ENCODE measurements around the gene MAPT. TPM values are rescaled to one million over a fixed set of nuclear protein-coding genes. Genes with fewer than 3 reads are reported as not detected.
A peak's percentile ranks its signal among the peaks of the same experiment; 100 is the strongest.

Gene MAPT
- total RNA-seq, 1 donor from 2014 or later = 0.88 TPM

DNA sequence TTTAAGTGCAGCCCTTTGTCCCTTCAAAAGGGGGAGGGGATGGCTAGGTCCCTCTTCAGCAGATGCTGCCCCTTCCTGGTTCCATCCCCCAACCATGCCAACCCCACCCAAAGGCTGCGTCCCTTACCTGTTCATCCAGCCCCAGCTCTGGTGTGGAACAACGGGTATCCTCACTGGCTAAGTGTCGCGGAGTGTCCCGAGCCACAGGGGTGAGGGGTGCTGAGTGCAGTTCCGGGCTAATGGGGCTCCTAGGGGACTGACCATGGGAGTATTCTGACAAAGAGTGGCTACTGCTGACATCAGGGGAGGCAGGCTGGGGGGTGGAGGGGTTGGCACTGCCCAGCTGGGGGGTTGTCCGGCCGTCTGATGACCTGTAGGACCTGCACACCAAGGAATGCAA lies 137.6 kb downstream of the MAPT start:
- peak; percentile 28 for ATAC-seq

- no peak for ATAC-seq
Observed at GRCh38 chr17:46032909-46033308, 138.6 kb downstream of the MAPT start.

- peak; percentile 8 for ATAC-seq
Observed at GRCh38 chr17:46033392-46033791, 139.0 kb downstream of the MAPT start.

DNA sequence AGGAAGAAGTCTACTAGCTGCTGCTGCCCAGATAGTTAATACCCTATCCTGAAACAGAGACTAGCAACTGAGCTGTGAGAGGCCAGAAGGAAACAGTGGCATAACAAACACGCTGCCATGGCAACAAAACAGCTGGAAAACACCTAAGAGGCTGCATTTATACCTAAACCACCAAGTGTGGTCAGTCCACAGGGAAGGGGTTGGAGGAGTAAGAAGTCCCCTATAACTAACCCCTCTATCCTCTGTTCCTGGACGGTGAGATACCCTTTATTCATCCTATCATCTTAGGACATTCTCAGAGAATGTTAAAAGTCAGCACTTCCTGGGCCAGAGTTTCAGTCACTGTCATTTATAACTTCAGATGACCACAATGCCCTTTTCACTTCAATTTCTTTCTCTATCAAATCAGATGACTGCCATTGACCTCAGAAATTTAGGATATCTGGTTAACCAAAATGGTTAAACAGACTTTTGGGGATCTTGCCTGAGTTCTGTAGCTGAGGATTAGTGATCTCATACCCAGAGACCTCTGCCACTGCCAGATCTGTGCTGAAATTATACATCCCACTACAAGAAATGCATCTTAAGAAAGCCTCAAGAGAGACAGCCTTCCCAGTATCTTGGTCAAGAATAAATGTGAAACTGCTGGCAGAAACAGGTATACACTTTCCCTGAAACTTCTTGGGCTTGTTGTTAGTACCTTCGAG lies 140.9 kb downstream of the MAPT start:
- ATAC-seq = no peak

- no peak for ATAC-seq
Observed at GRCh38 chr17:46036491-46036890, 142.1 kb downstream of the MAPT start.

DNA sequence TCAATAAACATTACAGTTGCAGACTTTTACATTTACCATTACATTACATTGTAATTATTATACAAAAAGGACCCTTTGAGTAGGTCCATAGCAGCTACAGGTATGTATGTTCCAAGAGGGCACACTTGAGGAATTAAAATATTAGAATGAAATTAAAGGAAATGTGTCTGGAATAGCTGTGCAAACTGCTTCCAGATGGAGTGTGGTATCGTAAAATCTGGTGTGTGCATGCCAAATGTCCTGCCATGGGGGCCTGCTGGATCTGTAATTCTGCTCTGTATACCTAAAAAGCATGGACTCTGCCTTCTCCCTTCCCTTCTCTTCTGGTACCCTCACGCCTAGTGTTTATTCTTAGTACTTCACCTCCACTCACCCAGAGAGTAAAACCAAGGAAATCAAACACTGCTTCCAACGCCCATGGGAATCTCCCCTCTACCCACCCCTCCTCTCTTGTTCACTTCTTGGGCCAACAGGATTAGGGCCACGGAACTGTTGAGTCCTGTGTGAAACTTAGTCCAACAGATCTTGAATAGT lies 143.4 kb downstream of the MAPT start:
- no peak for ATAC-seq

DNA sequence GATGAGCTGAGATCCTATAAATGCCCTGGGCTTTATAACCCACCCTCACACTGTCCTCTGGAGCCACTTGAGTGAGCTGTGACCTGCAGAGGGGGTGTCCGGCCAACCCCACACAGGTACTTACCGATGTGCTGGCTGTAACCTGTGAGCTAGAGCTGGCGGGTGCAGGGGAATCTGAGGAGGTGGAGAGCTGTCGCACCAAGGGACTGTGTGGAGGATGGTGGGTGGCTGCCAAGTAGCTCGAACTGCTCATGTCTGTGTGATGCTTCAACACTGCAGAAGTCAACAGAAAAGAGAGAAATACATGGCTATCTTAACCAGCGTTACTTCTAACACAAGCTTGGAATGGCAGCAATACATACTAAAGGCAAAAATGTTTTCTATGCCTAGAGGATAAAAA lies 144.1 kb downstream of the MAPT start:
- no peak for ATAC-seq

DNA sequence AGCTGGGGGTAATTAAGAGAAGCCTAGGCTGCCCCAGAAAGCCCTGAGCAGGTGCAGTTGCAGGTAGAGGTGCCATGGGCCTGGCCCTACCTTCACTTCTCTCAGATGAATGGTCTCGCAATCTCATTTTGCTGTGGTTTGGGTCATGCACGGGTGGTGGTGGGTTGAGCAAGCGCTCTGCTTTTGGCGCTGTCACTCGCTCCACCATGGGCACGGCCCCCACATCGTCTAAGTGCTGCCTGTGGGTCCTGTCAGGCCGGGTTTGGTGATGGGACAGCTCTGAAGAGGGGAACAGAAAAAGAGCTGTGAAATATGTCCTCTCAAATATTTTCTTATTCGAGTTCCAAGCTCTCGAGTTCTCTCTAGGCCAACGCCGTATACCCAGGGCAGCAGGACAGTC lies 144.6 kb downstream of the MAPT start:
- peak; percentile 7 for ATAC-seq

DNA sequence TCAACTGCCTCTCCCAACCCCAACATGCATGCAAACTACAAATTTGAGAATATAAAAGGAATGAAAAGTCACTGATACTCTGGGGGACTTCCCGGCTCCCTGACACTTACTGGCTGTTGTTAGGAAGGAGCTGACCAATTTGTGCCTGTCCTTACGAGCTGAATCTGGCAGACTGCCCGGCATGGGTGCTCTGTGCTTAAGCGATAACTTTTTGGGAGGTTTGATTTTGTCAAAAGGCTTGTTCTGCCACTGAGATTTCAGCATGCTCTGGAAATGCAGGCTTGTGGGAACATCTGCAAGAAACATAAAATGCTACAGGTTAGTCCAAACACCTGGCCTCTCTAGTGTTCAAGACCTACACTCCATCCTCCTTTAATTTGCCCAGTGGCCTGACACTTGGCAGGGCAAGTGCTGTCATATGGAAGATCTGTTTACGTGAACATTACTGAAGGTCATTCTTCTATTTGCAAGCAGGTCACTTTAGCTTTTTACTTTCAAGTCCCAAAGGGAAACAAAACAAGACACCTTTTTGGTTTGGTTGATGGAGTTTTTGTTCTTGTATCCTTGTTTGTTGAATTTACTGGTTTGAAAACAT lies 145.3 kb downstream of the MAPT start:
- no peak for ATAC-seq

DNA sequence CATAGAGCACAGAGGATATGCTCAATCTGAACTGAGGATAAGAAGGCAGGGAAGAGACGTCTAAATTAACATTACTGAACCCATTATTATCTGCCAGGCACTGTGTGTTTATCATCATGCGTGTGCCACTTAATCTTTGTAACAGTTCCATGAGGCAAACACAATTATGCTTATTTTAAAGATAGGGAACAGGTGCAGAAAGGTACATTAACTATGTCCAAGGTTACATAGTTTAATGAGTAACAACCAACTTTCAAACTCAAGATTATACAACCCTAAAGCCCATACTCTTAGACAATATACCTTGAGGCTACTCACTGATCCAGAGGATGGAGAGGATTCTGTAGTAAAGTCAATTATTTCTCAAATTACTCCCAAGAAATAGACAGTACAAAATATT lies 147.9 kb downstream of the MAPT start:
- no peak for ATAC-seq

GRCh38 chr17:46042925-46043324 lies 148.6 kb downstream of the MAPT start:
- ATAC-seq = no peak

DNA sequence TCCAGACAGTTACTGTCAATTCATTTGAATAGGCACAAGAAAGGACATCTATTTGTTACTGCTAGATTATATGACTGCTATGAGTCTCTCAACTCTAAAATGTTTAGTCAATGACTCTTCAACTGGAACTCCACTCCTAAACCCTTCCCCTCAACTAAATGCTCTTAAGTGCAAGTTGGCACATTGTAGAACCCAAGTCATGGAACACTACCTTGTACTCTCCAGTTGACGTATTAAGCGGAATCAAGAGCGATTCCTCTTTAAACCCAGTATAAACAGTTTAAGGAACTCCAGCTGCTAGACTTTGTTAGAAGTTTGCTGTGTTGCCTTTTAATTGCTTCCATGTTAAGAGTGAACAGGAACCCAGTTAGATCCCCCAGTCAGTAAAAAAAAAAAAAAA lies 149.3 kb downstream of the MAPT start:
- ATAC-seq = no peak

DNA sequence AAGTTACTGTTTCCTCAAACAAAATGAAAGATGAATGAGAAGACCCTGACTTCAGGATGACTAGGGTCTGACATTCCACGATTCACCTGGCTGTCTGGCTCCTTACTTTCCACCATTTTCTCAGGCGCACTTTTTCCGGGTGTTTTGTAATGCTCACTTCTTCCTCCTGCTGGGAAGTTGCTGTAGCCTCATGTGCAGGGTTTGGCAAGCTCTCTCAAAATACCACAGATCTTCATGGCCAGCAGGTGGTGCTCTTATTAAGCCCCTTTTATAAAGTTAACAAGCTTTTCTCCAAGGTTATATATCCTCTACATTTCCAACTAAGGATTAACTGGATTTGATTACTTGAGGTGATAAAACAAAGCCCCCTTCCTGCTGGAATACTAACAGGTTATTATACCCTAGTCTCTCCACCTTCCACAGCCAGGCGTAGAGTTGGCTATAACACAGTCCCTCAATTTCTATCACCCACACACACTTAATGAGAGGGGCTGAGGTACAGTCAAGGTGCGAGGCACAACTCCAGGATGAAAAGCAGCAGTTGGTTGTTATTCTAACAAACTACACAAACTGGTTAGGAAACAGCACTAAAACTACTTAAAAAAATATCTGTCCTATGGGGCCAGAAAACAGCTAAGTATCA lies 150.1 kb downstream of the MAPT start:
- ATAC-seq = peak; percentile 73

DNA sequence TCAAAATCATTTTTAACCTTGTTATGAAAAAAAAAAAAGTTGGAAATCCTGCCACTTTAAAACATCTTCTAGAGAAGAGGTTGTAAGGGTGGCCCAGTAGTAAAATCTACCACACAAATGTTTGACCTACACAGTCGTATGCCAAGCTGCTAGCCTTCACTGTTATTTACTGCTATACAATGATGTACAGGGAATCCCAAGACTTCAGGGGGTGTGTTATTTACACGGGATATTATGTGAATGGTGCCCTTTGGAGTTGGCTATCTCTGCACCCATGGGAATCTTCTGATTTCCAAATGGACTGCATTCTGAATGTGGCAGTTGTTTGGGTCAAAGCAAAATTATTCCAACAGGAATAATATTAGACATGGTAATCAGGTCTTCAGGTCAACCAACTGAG lies 150.6 kb downstream of the MAPT start:
- ATAC-seq = no peak

DNA sequence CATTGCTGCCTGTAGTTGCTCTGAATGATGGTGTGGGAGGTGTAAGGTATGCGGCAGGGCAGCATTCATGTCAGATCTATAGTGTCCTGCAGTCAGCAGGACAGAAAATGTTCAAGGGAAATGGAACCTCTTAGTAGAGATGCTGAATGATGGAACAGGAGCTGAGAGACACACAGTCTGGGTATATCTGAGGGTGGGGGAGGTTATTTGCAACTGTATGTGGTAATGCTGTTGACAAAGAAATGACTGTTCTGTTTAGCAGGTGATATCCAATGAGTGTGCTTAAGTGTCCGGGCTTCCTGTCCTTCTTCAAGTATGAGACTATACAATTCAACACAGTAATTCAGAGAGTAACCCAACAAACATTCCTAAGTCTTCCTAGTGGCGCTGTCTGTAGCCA lies 151.3 kb downstream of the MAPT start:
- peak; percentile 48 for ATAC-seq

DNA sequence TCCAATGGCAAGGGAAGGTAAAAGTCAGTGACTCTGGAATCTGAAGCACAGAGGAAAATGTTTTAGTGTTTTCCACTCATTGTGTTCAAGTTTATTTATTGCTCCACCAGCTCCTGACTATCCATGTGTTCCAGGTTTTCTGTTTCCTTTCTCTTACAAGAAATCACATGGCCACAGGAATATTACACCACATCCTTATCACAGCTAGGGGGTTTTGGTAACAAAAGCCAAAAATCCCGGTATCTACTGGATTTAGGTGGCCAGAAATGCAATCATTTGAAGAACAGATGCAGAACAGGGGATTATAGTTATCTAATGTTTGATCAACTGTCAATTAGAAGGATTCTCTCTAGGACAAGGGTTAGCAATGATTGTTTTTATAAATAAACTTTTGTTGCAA lies 152.6 kb downstream of the MAPT start:
- no peak for ATAC-seq

DNA sequence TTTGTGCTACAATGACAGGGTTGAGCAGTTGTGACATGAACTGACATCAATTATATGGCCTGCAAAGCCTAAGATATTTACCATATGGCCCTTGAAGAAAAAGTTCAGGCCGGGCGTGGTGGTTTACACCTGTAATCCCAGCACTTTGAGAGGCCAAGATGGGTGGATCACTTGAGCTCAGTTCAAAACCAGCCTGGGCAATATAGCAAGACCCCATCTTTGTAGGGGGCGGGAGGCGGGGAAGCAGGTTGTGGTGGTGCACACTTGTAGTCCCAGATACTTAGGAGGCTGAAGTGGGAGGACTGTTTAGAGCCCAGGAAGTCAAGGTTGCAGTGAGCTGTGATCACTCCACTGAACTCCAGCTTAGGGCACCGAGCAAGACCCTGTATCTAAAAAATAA lies 153.0 kb downstream of the MAPT start:
- no peak for ATAC-seq

DNA sequence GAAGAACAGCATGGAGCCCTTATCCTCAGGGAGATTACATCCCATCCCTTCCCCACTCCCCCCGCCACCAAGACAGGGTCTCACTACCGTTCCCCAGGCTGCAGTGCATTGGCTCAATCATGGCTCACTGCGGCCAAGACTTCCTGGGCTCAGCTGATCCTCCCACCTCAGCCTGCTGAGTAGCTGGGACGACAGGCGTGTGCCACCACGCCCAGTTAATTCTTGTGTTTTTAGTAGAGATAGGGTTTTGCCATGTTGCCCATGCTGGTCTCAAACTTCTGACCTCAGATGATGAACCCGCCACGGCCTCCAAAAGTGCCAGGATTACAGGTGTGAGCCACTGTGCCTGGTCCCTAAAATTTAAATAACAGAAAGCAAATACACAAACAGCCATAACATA lies 153.5 kb downstream of the MAPT start:
- ATAC-seq = no peak

- no peak for ATAC-seq
Observed at GRCh38 chr17:46049656-46050055, 155.3 kb downstream of the MAPT start.

GRCh38 chr17:46053911-46054534 lies 159.7 kb downstream of the MAPT start:
- ATAC-seq = no peak

- no peak for ATAC-seq
Observed at GRCh38 chr17:46056800-46057304, 162.5 kb downstream of the MAPT start.

DNA sequence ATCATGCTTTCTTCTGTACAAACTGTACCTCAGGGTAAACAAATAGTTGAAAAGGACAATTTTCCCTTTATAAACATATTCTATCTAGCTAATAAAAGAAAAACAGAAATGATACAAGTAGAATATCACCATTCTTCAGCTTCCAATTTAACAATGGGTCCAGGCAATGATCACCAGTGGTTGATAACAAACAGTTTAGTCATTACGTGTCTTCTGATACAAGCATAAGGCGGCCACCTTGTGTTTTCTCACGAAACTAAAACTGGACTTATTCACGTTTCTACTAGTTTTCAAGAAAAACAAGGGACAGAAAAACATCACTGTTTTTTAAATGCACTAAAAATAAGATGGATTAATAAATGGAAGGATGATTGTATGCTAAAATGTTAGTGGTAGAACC lies 163.0 kb downstream of the MAPT start:
- ATAC-seq = no peak

DNA sequence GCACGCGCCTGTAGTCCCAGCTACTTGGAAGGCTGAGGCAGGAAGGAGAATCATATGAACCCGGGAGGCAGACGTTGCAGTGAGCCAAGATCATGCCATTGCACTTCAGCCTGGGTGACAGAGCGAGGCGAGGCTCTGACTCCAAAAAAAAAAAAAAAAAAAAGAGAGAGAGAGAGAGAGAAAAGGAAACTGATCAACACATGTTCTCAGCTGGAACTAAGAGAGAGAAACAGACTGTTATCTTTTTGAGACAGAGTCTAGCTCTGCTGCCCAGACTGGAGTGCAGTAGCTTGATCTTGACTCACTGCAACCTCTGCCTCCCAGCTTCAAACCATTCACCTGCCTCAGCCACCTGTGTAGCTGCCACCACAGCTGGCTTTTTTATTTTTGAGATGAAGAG lies 165.1 kb downstream of the MAPT start:
- ATAC-seq = no peak
